H1 (cell line): ENCODE results near the gene FZD4. TPM values are rescaled to one million over a fixed set of nuclear protein-coding genes. Genes with fewer than 3 reads are reported as not detected.

Source experiments
- BCL11A ChIP-seq, 2 experiments: IDR thresholded peaks; one replicate each; pipeline ENCODE4 v1.6.1; 2011; ENCODE audit warnings: low read depth in 2 of 2, low read length in 2 of 2, mild to moderate bottlenecking in 2 of 2
- CHD1 ChIP-seq: IDR thresholded peaks from 2 replicates; pipeline ENCODE4 v1.6.1; 2012; ENCODE audit warnings: low read depth, low read length, improper control_type of control experiment
- CTCF ChIP-seq, 3 experiments: IDR thresholded peaks; 1 replicate in 2 of 3; 2 replicates in 1 of 3; pipeline versions ENCODE4 v1.5.1 to v1.6.1; 2011; ENCODE audit warnings: low read length in 3 of 3, mild to moderate bottlenecking in 3 of 3, inconsistent platforms in 2 of 3, low read depth in 1 of 3, moderate library complexity in 1 of 3; ENCODE audit not compliant: insufficient read depth in 1 of 3; ENCODE audit errors: control extremely low read depth in 1 of 3
- KDM4A ChIP-seq: IDR thresholded peaks from one replicate; pipeline ENCODE4 v1.7.1; 2012; ENCODE audit warnings: low read depth, mild to moderate bottlenecking, moderate library complexity, low read length, inconsistent platforms; ENCODE audit not compliant: severe bottlenecking
- NRF1 ChIP-seq: IDR thresholded peaks from 2 replicates; pipeline ENCODE4 v1.6.1; 2011; ENCODE audit warnings: mild to moderate bottlenecking, low read depth, low read length, improper control_type of control experiment
- RBBP5 ChIP-seq: IDR thresholded peaks from 2 replicates; pipeline ENCODE4 v1.7.1; 2012; ENCODE audit warnings: low read depth, mild to moderate bottlenecking, inconsistent platforms, low read length, moderate library complexity, borderline replicate concordance
- polyA plus RNA-seq, 7 experiments: library from polyadenylated mRNA; depleted of rRNA in 3 of 7; stranded (reverse) in 5 of 7; unstranded in 2 of 7; fragments of >200 nt in 5 of 7; fragments of 200-250 nt in 2 of 7; gene quantifications; 1 replicate in 5 of 7; 2 replicates in 1 of 7; 4 replicates in 1 of 7; pipeline versions ENCODE4 v1.2.1 to v1.2.3, GENCODE V29; 2011 to 2013; ENCODE audit warnings: missing spikeins in 2 of 7, mixed read lengths in 2 of 7
- total RNA-seq: library from RNA; stranded (reverse); fragmentation: NEBNext Ultra II Directional; extraction: Animal tissue kit (Norgen Biotek cat#: 25700); gene quantifications from 2 replicates; pipeline ENCODE4 v1.2.1, GENCODE V29; 2021
- TF ChIP-seq, protein P1 (sequence below): IDR thresholded peaks from 2 replicates; pipeline ENCODE4 v1.6.1; 2011; ENCODE audit warnings: low read length, improper control_type of control experiment

The FZD4 gene
- total and polyA plus RNA-seq, 2 of the 8 experiments (the other 6 are each of a cell fraction or from before 2014, with no cell fraction given), result 3.1 to 7.1 TPM

DNA sequence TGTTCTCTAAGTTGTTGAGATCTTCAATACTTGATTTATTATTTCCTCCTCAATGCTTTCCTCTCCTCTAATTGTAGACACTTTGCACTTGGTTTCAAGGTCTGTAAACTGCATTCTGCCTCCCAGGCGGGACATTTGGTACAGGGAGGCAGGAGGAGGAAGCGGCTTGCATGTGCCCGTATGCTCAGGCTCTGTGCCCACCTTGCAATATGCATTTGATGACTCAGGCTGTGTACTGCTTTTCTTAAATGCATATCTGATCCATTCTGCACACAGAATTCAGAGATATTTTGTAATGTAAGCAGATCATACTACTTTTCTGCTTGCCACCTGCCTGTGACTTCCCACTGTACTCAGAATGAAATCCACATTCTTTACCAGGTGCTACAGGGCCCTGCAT lies 55.0 kb downstream of the FZD4 start (continued):
- TF ChIP-seq NRF1 (no peak), CTCF (IDR thresholded peaks at IDR 0.05; ENCODE audit: control extremely low read depth in 1 of 3, insufficient read depth in 1 of 3, low read depth in 1 of 3, low read length in 3 of 3) (no peak), BCL11A (IDR thresholded peaks at IDR 0.05; ENCODE audit: low read depth in 2 of 2, low read length in 2 of 2) (no peak), KDM4A (no peak), RBBP5 (no peak), CHD1 (no peak)
- TF ChIP-seq, protein P1, sequence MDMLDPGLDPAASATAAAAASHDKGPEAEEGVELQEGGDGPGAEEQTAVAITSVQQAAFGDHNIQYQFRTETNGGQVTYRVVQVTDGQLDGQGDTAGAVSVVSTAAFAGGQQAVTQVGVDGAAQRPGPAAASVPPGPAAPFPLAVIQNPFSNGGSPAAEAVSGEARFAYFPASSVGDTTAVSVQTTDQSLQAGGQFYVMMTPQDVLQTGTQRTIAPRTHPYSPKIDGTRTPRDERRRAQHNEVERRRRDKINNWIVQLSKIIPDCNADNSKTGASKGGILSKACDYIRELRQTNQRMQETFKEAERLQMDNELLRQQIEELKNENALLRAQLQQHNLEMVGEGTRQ, result no peak
